HG03520 (cell line): Measurements from ENCODE around the gene USP13.

Experiments used
- ATAC-seq: cut with Tn5 transposase; IDR thresholded peaks from one replicate; pipeline ENCODE4 v1.9.1; 2021; ENCODE audit warnings: mild to moderate bottlenecking, moderate library complexity; ENCODE audit not compliant: unreplicated experiment

Gene USP13

DNA sequence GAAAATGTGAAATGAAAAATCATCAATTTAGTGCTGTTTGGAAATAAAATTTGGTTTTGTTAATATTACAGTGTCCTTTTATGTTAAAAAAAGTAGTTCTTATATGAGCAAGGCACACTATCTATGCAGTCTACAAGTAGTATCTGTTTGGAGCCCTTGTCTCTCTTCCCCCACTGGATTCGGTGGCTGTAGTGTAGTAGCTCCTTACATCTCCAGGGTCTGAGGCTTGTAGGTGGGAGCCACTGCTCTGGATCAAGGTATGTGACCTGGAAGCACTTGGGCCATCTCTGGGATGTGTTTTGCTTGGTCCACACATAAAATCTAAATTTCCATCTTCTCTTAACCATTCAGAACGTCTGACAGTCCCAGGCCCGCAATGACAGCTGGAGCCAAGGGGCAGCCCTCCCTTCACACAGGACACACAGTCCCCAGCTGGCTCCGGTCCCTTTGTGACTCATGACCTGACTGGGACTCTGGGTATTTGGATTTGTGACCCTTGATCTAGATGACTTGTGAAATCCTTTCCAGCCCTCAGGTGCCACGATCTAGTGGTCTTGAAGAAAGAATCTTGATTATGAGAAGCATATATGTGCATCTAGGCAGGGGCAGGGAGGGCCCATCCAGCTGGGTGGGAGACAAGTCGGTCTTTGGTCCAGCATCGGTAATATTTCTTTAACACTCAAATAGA lies 80.0 kb downstream of the USP13 start:
- ATAC-seq: no peak

DNA sequence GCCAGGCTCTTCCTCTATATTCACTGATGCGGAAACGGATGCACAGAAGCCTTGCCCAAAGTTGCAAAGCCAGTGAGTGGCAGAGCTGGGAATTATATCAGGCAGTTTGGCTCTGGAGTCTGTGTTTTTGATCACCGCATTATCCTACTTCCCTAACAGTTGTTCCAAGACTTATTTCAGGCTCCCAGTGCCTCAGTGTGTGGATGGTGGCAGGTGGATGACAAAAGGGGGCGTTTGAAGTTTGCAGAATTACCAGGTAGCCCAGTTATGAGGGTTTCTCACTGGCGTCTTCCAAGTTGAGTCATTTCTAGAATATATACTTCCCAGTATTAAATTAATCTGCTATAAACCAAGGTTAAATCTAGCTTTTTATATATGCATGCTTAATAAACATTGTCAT lies 81.0 kb downstream of the USP13 start:
- ATAC-seq: no peak

DNA sequence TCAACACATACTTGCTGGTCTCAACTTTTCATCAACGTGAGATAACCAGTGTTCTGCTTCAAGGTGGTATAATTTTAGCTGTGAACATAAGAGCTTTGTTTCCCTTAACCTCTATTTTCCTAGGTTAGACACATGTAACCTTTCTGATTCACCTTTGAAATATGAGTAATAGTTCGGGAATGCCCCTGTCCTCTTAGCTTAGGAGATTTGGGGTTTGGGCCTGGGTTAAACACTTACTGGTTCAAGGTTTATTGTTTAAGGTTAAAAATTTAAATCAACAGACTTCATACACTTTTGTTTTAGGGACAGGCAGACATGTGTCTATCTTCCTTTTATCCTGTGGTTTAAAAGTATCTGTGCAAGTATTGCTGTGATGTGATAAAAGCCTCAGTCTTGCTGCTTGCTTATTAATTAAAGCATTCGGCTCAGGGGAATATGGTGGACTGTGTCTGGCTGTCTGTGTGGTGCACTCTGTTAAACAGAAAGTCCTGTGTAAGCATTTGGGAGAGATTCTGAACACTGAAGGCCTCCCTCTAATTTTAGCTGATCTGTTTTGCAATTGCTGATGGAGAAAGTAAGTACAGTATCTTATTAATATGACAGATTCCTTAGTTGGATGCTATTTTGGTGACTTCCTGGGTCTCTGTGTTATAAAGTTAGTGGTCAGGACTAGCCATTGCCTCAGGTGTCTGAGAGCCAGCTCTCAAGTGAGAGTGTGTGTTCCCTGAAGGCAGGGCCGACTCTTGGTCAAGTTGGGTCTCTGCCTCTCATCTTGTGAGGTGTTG lies 81.8 kb downstream of the USP13 start:
- ATAC-seq: no peak

DNA sequence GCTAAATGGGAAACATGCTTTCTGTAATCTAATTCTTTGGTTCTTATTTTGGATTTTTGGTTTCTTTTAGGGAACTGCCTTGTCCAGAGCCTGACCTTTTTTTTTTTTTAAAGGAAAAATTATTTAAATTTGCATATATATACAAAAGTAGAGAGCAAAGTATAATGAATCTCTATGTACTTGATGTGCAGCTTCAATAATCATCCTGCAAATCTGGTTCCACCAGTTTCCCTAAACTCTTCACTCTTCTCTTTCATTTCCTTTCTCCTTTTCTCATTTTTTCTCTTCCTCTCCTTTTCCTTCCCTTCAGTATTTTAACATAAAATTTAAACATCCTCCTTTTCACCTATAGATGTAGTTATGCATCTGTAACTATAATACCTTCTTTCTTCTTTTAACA lies 82.5 kb downstream of the USP13 start:
- no peak for ATAC-seq

DNA sequence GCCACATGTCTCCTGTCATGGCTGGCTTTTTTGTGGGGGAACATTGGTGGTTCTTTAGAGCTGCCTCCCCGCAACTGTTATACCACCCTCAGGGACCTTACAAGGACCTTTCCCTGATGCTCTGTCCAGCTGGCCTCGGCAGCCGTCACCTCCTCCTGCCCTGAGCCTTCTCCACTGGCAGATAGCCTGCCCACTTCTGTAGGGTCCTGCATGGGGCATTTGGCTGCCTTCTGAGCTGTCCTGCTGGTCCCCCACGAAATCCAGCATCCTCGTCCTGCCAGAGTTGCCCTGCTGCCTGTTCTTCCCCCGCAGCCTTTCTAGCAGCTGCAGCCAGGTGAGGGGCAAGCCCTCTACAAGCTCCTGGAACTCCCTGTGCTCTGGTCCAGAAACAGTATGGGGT lies 86.2 kb downstream of the USP13 start:
- ATAC-seq: no peak

DNA sequence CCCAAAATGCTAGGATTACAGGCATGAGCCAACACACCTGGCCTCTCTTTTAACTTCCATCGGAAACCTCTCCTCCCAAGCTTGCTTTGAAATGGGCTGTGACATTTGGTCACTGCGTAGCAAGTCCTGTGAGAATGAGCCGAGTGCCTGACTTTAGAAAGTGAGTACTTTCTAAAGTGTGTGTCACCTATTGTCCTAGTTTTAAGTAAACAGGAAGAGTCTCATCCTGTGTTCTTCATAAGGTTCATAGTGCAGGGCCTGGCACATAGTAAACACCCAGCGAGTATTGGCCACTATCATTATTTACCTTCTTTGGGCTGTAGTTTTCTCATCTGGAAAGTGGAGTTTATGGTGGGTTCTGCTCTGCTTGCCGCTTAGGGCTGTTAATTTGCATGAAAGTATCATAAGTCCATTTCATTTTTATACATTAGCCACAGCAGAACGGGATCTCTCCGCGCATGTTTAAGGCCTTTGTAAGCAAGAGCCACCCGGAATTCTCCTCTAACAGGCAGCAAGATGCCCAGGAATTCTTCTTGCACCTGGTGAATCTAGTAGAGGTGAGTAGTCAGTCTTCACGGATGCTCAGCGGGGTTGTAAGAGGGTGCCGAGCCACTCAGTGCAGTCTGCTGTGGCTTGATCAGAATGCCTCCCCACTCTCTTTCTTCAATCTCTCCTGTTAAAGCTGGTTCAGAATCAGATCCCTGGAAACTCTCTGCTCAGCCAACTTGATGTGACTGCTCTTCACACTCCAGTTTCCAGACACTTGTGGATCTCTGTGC lies 87.2 kb downstream of the USP13 start:
- ATAC-seq: no peak

DNA sequence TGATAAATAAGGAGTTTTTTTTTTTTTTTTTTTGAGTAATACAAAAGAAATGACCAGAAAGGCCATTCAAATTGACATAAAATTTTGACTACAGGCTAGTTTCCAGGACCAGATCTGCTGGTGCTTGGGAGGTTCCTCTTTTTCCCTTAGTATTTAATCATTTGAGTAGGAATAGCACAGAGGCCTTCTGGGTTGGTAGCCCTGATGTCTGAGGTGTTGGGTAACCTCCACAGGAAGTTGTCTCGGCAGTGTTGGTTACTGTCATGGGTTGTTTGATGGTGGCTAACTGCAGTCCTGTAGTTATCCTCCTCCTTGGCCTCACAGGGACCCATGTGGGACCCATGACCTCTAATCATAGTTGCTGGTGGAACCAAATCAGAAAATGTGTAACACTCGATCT lies 91.1 kb downstream of the USP13 start:
- no peak for ATAC-seq

DNA sequence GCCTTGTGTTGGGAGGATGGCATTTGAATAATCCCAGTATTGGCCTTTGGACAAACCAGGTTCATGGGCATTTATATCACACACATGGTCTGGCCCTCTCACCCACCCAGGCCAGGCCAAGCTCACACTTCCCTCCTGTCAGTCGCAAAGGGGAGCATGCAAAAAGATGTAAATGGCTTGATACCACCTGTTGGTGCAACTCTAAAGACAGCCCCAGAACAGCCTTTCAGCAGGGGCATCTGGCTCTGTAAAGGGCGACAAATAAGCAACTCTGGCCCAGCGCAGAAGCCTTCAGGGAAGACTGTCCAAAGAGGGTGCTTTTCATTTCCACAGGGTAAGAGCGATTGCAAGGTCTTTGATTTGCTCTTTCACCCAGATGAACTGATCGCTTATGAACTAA lies 91.8 kb downstream of the USP13 start:
- ATAC-seq: no peak

DNA sequence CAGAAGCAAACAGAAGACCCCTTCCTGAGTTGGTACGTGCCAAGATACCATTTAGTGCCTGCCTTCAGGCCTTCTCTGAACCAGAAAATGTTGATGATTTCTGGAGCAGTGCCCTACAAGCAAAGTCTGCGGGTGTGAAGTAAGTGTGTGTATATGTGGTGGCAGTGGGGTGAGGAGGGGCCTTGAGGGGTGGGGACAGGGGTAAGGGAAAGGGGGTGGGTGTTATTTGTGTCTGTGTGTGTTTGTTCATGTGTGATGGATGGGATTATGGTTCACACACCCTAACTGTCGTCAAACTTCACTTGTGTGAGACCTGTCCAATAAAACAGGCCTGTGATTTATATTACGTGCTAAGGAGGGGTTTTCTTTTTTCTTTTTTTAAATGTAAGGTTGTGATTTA lies 92.2 kb downstream of the USP13 start:
- ATAC-seq: no peak

DNA sequence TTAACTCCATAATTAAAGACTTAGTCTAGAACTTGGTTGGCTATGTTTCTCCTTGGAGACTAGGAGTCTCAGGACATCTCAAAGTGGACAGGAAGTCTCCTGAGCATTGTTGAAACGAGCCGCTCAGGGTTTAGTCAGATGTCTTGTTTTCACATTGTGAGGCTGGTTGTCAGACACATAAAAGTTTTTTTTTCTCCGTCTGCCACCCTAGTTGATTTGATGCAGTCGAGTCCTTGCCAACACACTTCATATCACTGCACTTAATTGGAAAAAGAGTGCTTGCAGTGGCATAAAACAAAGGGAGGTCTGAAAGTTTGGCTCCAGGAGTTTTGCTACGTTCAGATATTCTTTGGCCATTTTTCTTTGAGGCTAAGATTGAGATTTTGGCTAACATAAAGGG lies 92.9 kb downstream of the USP13 start:
- ATAC-seq: no peak

DNA sequence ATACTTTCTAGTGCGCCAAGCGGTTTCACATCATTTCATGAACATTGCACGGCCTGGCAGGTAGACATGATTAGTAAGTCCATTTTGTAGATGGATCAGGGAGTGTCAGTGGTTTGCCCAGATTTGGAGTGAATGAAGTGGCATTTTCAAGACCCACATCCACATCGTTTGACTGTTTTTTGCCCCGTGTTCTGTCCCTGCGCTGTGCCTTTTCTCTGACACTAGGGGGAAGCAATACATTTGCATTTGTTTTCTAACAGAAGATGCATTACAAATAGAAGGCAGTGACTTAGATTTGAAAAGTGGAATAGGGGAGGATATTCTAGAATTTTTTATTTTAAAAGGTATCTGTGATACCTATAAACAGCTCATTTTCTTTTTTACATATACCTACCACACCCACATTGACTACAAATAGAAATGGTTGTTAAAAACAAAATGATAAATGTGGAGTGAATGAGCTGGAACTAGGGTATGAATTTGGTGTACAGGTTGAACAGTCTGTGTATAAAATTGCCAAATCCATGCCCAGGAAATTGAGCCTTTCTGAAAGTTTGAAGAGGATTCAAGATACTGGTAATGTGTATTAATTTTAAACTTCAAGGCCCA lies 98.0 kb downstream of the USP13 start:
- ATAC-seq: no peak

DNA sequence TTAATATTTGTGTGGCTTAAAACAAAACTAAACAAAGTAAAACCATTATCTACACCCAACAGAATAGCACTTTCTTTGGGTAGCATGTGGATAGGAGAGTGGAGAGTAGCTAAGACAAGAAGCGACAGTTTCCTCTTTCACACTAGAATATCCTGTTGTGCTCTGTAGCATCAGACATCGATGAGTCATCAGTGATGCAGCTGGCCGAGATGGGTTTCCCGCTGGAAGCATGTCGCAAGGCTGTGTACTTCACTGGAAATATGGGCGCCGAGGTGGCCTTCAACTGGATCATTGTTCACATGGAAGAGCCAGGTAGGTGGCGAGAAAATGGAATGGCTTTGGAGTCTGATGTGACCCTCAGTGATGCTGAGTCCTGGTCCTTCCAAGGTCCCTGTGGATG lies 108.1 kb downstream of the USP13 start:
- ATAC-seq: no peak

DNA sequence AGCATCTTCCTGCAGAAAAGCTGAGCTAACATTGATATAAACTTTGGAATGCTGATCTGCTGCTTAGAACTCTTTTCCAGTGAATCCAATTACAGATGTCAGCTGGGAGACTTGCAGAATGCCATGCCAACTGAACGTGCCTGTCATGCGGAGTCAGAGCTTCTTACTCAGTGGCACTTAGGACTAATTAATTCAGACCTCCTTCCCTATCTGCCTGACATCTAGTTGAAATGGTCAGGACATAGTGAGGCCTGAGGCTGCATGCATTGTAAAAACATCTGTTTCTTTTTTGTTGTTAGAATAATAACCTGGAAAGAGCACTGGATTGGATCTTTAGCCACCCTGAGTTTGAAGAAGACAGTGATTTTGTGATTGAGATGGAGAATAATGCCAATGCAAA lies 112.6 kb downstream of the USP13 start:
- no peak for ATAC-seq

DNA sequence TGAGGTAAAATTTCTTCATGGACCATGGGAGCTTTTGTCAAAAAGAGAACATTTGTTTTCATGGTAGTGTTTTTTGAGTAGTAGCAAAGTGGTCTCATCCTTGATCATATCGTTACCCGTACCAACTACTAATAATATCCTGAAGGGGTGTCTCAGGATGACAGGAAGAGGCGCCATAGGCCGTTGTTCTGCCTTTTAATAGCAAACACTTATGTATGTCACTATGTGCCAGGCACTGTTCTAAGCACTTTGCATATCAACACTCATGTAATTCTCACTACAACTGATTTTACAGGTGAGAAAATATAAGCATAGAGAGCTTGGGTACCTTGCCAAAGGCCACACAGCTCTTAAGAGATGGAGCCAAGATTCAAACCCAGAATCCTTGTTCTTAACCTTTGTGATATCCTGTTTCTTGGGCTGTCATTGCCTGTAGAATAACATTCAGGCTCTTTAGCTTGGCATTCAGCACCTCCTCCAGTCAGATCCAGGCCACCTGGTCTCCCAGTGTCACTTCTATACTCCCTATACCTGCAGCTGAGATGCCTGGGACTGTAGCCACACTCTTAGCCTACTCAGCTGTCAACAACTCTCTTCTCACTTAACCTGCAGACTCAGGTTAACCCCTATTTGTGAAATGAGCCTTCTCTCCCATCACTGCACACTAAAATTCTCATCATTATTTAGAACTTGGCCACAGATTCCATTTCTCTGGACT lies 113.7 kb downstream of the USP13 start:
- no peak for ATAC-seq

DNA sequence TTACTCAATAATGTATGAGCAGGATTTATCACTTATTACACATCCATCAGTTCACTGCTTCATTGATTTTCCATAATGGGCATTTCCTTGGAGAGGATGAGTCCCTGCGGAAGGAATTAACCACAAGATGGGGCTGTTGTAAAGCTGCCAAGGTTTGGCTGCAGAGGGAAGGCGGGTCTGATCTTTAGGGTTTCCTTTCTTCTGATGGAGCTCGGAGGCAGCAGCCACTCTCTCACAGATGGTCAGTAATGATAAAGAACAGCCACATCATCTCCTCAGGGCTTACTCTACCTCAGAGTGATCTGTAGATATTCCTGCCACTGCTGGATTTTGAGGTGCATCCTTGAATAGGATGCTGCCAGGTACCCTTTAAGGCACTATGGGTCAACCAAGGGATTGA lies 115.2 kb downstream of the USP13 start:
- no peak for ATAC-seq

DNA sequence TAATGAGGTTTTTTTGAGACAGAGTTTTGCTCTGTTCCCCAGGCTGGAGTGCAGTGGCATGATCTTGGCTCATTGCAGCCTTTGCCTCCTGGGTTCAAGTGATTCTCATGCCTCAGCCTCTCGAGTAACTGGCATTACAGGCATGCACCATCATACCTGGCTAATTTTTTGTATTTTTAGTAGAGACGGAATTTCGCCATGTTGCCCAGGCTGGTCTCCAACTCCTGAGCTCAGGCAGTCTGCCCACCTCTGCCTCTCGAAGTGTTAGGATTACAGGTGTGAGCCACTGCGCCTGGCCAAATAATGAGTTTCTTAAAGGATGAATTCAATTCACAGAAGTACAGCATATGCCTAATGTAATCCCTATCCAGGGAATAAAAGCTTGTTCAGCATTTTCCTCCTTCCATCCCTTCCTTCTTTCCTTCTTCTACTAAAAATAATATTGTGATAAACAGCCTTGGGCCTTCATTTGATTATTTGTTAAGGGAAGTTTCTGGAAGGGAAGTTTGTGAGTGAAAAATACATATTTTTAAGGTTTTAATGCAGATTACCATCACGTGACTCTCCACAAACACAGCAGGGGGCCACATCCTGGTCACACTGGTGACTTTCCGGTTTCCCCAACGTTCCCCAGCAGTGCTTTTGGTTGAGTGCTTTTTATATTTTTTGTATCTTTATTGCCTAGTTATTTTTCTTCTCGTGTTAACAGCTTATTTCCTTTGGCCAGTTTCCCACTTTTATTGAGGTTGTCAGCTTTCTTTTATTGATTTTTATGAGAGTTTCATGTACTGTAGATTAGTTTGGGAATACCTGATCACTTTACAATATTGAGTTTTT lies 116.8 kb downstream of the USP13 start:
- ATAC-seq: no peak

DNA sequence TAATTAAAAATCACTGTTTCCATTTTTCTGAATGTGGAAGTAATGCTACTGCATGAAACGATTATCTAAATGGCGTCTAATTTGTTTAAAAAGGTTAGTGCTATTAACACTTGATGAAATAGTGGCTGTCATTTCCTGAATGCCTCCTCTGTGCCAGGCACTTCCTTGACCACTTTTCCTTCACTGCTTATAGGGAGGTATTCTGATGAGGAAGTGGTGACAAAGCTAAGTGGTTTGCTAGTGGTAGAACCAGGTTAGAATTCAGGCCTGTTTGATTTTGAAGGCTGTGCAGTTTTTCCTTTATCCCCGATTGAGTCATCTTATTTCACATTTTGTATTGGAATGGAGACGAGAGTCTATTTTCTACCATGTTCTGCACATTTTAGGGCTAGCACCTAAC lies 119.0 kb downstream of the USP13 start:
- no peak for ATAC-seq

DNA sequence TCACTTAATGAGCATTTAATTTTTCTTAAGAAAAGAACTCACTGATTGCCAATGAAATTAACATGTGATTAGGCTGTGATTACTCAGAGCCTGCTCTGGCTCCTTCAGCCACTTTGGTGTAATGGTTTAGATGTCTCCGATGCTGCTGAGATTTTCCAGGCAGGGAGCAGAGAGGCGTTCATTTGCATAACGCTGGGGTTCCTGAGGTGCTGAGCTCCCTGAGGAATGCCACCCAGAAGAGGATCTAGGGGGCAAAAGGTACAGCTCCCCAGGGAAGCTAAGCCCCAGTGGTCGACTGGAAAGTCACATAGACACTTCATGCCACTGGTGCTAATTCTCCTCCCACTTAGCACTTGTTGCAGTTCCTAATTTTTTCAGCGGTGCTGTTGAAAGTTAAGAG lies 119.5 kb downstream of the USP13 start:
- no peak for ATAC-seq

DNA sequence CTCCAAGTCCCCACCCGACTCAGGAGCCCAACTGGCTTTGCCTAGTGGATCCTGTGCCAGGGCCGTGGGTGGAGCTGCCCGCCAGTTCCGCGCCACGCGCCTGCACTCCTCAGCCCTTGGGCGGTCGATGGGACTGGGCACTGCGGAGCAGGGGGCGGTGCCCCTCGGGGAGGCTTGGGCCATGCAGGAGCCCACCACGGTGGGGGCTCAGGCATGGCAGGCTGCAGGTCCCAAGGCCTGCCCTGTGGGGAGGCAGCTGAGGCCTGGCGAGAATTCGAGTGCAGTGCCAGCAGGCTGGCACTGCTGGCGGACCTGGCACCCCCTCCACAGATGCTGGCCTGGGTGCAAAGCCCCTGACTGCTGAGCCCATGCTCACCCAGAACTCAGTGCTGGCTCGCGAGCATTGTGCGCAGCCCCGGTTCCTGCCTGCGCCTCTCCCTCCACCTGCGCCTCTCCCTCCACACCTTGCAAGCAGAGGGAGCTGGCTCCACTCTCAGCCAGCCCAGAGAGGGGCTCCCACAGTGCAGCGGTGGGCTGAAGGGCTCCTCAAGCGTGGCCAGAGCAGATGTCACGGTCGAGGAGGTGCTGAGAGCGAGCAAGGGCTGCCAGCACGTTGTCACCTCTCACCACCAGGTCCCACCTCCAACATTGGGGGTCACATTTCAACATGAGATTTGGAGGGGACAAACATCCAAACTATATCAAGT lies 122.7 kb downstream of the USP13 start:
- no peak for ATAC-seq
